OCI-LY1 (cell line): ENCODE measurements around the gene KLK13.

Experiments
- H2AFZ ChIP-seq: fragments of 200-600 bp; sonication (generic), shearing (Covaris generic); 2 replicates; pipeline ENCODE4 v1.6.0; 2014; ENCODE audit warnings: antibody characterized with exemption, mild to moderate bottlenecking, low read length
- H3F3A ChIP-seq: fragments of 200-600 bp; sonication (generic), shearing (Covaris generic); 2 replicates; pipeline ENCODE4 v1.6.0; 2014; ENCODE audit warnings: mild to moderate bottlenecking, antibody characterized with exemption, low read length, moderate library complexity; ENCODE audit not compliant: insufficient read depth
- H3K27ac ChIP-seq: fragments of 200-600 bp; sonication (generic); 2 replicates; pipeline ENCODE4 v1.5.1; 2014; ENCODE audit warnings: low read length, mixed run types, mild to moderate bottlenecking, low read depth; ENCODE audit not compliant: poor library complexity, severe bottlenecking
- H3K27me3 ChIP-seq: fragments of 200-600 bp; sonication (generic); 2 replicates; pipeline ENCODE4 v1.6.0; 2014; ENCODE audit warnings: antibody characterized with exemption, mild to moderate bottlenecking, low read length, moderate library complexity; ENCODE audit not compliant: insufficient read depth
- H3K36me3 ChIP-seq: fragments of 200-600 bp; sonication (generic); 2 replicates; pipeline ENCODE4 v1.6.1; 2014; ENCODE audit warnings: mild to moderate bottlenecking, antibody characterized with exemption, low read length, moderate library complexity, mixed read lengths; ENCODE audit not compliant: insufficient read depth
- H3K4me1 ChIP-seq: fragments of 200-600 bp; sonication (generic); 2 replicates; pipeline ENCODE4 v1.5.1; 2014; ENCODE audit warnings: mild to moderate bottlenecking, low read length, moderate library complexity; ENCODE audit not compliant: insufficient read depth, severe bottlenecking
- H3K4me2 ChIP-seq: fragments of 200-600 bp; sonication (generic), shearing (Covaris generic); 2 replicates; pipeline ENCODE4 v1.6.1; 2014; ENCODE audit warnings: low read length
- H3K4me3 ChIP-seq: fragments of 200-600 bp; sonication (generic); 2 replicates; pipeline ENCODE4 v1.5.1; 2014; ENCODE audit warnings: low read length, low read depth, mild to moderate bottlenecking, mixed read lengths; ENCODE audit not compliant: poor library complexity, severe bottlenecking
- H3K79me2 ChIP-seq: fragments of 200-600 bp; shearing (Covaris generic); 2 replicates; pipeline ENCODE4 v1.6.1; 2016; ENCODE audit warnings: mixed run types, low read length, mixed read lengths; ENCODE audit not compliant: insufficient read depth
- H3K9ac ChIP-seq: fragments of 200-600 bp; sonication (generic), shearing (Covaris generic); 2 replicates; pipeline ENCODE4 v1.6.1; 2014; ENCODE audit warnings: mild to moderate bottlenecking, low read length, mixed read lengths
- H3K9me2 ChIP-seq: fragments of 200-600 bp; sonication (generic), shearing (Covaris generic); 2 replicates; pipeline ENCODE4 v1.6.1; 2014; ENCODE audit warnings: low read depth, mild to moderate bottlenecking, low read length, mixed read lengths
- H3K9me3 ChIP-seq: fragments of 200-600 bp; shearing (Covaris generic); 2 replicates; pipeline ENCODE4 v1.6.1; 2014; ENCODE audit warnings: low read length, mixed read lengths
- H4K20me1 ChIP-seq: fragments of 200-600 bp; sonication (generic), shearing (Covaris generic); 2 replicates; pipeline ENCODE4 v1.6.0; 2016; ENCODE audit warnings: mild to moderate bottlenecking, low read length; ENCODE audit not compliant: insufficient read depth
- EZH2 ChIP-seq: fragments of 200-600 bp; sonication (generic), shearing (Covaris generic); IDR thresholded peaks from 2 replicates; pipeline ENCODE4 v1.8.0; 2017; ENCODE audit warnings: borderline replicate concordance, mixed run types, mild to moderate bottlenecking, antibody characterized with exemption, low read length, moderate library complexity, mixed read lengths
- TF ChIP-seq, protein P1 (sequence below): fragments of 200-600 bp; sonication (generic), shearing (Covaris generic); IDR thresholded peaks from 2 replicates; pipeline ENCODE4 v1.5.1; 2017; ENCODE audit warnings: mild to moderate bottlenecking, antibody characterized with exemption, low read length, moderate library complexity, mixed read lengths

KLK13 gene

DNA sequence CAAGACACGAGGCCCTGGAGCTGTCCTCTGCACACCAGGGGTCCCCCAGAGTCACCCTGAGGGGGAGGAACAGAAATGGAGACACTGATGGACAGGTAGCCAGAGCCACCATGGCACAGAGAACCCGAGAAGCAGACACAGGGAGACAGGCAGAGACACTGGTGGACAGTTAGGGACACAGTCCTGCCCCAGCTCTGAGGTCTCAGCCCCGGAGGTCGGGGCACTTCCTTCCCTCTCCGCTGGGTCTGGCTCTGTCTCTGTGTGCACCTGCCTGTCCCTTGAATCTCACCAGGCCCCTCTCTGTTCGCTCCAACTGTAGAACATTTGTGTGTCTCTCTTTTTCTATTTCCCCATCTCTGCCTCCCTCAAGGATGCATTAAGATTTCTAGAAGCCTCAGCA is 13.2 kb upstream of the KLK13 start:
- TF ChIP-seq EZH2 = no peak
- TF ChIP-seq, protein P1, sequence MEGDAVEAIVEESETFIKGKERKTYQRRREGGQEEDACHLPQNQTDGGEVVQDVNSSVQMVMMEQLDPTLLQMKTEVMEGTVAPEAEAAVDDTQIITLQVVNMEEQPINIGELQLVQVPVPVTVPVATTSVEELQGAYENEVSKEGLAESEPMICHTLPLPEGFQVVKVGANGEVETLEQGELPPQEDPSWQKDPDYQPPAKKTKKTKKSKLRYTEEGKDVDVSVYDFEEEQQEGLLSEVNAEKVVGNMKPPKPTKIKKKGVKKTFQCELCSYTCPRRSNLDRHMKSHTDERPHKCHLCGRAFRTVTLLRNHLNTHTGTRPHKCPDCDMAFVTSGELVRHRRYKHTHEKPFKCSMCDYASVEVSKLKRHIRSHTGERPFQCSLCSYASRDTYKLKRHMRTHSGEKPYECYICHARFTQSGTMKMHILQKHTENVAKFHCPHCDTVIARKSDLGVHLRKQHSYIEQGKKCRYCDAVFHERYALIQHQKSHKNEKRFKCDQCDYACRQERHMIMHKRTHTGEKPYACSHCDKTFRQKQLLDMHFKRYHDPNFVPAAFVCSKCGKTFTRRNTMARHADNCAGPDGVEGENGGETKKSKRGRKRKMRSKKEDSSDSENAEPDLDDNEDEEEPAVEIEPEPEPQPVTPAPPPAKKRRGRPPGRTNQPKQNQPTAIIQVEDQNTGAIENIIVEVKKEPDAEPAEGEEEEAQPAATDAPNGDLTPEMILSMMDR = no peak
- Histone ChIP-seq H2AFZ (no peak overlapping the region), H3K27me3 (0 out of 2 replicates have a peak, but pooled peaks cover 3% of the 10 kb centered on the region)

DNA sequence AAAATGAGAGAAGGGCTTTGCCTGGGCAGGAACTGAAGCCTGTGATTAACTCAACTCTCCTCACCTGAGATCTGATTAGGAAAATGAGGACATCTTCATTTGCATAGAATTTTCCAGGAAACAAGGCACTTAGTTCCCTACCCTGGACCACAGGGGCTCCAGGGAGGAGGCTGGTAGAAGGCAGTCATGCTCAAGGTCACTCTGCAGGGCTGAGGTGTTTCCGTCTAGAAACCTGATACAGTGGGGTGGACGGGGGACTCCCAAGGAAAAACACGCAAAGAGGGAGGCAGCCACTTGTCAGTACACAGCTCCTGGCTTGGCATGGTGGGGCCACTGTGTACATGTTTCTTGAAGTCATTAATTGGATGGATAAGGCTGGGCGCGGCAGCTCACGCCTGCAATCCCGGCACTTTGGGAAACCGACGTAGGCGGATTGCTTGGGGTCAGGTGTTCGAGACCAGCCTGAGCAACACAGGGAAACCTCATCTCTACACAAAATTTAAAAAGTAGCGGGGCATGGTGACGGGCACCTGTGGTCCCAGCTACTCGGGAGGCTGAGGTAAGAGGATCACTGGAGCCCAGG is 11.8 kb upstream of the KLK13 start:
- H3K27me3 ChIP-seq = 0 out of 2 replicates have a peak, but pooled peaks cover 3% of the 10 kb centered on the region
- TF ChIP-seq, protein P1 = no peak
- TF ChIP-seq EZH2 = no peak
- H3K79me2 ChIP-seq = no peaks in the 10 kb centered on the region
- H3K4me2 ChIP-seq = no peak overlapping the region
- H3K4me1 ChIP-seq = no peaks in the 10 kb centered on the region
- H4K20me1 ChIP-seq = no peaks in the 10 kb centered on the region
- no peaks in the 10 kb centered on the region for H3F3A ChIP-seq
- no peaks in the 10 kb centered on the region for H3K9me2 ChIP-seq
- no peak overlapping the region for H3K4me3 ChIP-seq
- H3K9me3 ChIP-seq = 0 out of 2 replicates have a peak, but pooled peaks cover 4% of the 10 kb centered on the region
- H3K9ac ChIP-seq = no peak overlapping the region
- H3K36me3 ChIP-seq = no peaks in the 10 kb centered on the region
- no peak overlapping the region for H2AFZ ChIP-seq
- no peak overlapping the region for H3K27ac ChIP-seq

More for the DNA sequence above, 13.2 kb upstream of the KLK13 start:
- no peaks in the 10 kb centered on the region for H3K36me3 ChIP-seq
- H3K79me2 ChIP-seq = no peaks in the 10 kb centered on the region
- H3K9me2 ChIP-seq = no peaks in the 10 kb centered on the region
- no peak overlapping the region for H3K4me3 ChIP-seq
- H3K4me1 ChIP-seq = no peaks in the 10 kb centered on the region
- no peaks in the 10 kb centered on the region for H3F3A ChIP-seq
- no peak overlapping the region for H3K4me2 ChIP-seq
- H3K9ac ChIP-seq = no peak overlapping the region
- H4K20me1 ChIP-seq = no peaks in the 10 kb centered on the region
- H3K9me3 ChIP-seq = 0 out of 2 replicates have a peak, but pooled peaks cover 4% of the 10 kb centered on the region
- H3K27ac ChIP-seq = no peak overlapping the region

GRCh38 chr19:51075998-51076397 is 11.1 kb upstream of the KLK13 start:
- H4K20me1 ChIP-seq = no peaks in the 10 kb centered on the region
- no peaks in the 10 kb centered on the region for H3K4me1 ChIP-seq
- H3K4me3 ChIP-seq = no peak overlapping the region
- H3K9me2 ChIP-seq = no peaks in the 10 kb centered on the region
- no peak overlapping the region for H3K4me2 ChIP-seq
- no peak overlapping the region for H3K9ac ChIP-seq
- H2AFZ ChIP-seq = no peak overlapping the region
- no peak for TF ChIP-seq EZH2
- TF ChIP-seq, protein P1 = no peak
- 0 out of 2 replicates have a peak, but pooled peaks cover 4% of the 10 kb centered on the region for H3K9me3 ChIP-seq
- 0 out of 2 replicates have a peak, but pooled peaks cover 3% of the 10 kb centered on the region for H3K27me3 ChIP-seq
- H3F3A ChIP-seq = no peaks in the 10 kb centered on the region
- no peak overlapping the region for H3K27ac ChIP-seq
- no peaks in the 10 kb centered on the region for H3K79me2 ChIP-seq
- H3K36me3 ChIP-seq = no peaks in the 10 kb centered on the region
